Body of pancreas (tissue), 4 donors: ENCODE results near the gene EXOC2. TPM values are rescaled to one million over a fixed set of nuclear protein-coding genes. Genes with fewer than 3 reads are reported as not detected.

ENCODE experiments used
- ATAC-seq: fragments of 150-250 bp; one replicate; pipeline ENCODE4 v1.9.1; 2016
- DNase-seq, 4 donors: peaks; one replicate each; pipeline ENCODE4 v3.0.0-alpha.2; 2019
- H3K27ac ChIP-seq, 4 donors: fragments of 200-600 bp; sonication (generic); 1 replicate in 3 of 4; 2 replicates in 1 of 4; pipeline versions ENCODE4 v1.5.1 to v1.6.1; 2016 to 2019; ENCODE audit warnings: mild to moderate bottlenecking in 1 of 4, mixed read lengths in 1 of 4, moderate library complexity in 1 of 4
- H3K27me3 ChIP-seq, 2 donors: fragments of 200-600 bp; sonication (generic); one replicate each; pipeline ENCODE4 v1.6.0; 2016; ENCODE audit warnings: mild to moderate bottlenecking in 1 of 2
- H3K36me3 ChIP-seq, 2 donors: fragments of 200-600 bp; sonication (generic); replicated peaks in 1 of 2; 2 replicates each; pipeline ENCODE4 v1.5.1; 2016; ENCODE audit warnings: low read depth in 2 of 2; ENCODE audit not compliant: insufficient read depth in 1 of 2
- H3K4me1 ChIP-seq: fragments of 200-600 bp; sonication (generic); one replicate; pipeline ENCODE4 v1.6.0; 2016
- H3K4me3 ChIP-seq, 2 donors: fragments of 200-600 bp; sonication (generic); 1 replicate in 1 of 2; 2 replicates in 1 of 2; pipeline ENCODE4 v1.5.1; 2016 to 2019
- H3K9me3 ChIP-seq, 3 donors: fragments of 200-600 bp; sonication (generic); 1 replicate in 2 of 3; 2 replicates in 1 of 3; pipeline ENCODE4 v1.5.1; 2016
- CTCF ChIP-seq, 7 experiments: fragments of 450-650 bp in 4 of 7; fragments of 200-600 bp in 3 of 7; sonication (generic) in 3 of 7; IDR thresholded peaks; one replicate each; pipeline ENCODE4 v1.5.1; 2016 to 2019; ENCODE audit warnings: antibody characterized with exemption in 7 of 7
- POLR2A ChIP-seq, 3 donors: fragments of 450-650 bp; IDR thresholded peaks; one replicate each; pipeline ENCODE4 v1.6.1; 2016; ENCODE audit warnings: antibody characterized with exemption in 3 of 3, mild to moderate bottlenecking in 2 of 3
- WGBS, 2 donors: methylation state at CpG; one replicate each; pipeline ENCODE4 v1.1.5; 2017; 5-methylcytosine and 5-hydroxymethylcytosine counted together
- intact Hi-C: fragments of 100-400 bp; cut with DNase I; formaldehyde crosslinking; loops from one replicate; pipeline ENCODE4 v1.15.1; 2023
- total RNA-seq, 2 donors: library from RNA; depleted of rRNA; stranded (reverse); fragments of >200 nt; gene quantifications; one replicate each; pipeline ENCODE4 v1.1.0, GENCODE V29; 2016

Gene EXOC2
- total RNA-seq, 2 donors from 2014 or later, result 10.5 to 10.6 TPM

GRCh38 chr6:642805-643204 is 50.1 kb downstream of the EXOC2 start:
- Histone ChIP-seq H3K27ac (no peak overlapping the region), H3K9me3 (no peaks in the 10 kb centered on the region), H3K4me1 (no peaks in the 10 kb centered on the region), H3K36me3 (no peaks in the 10 kb centered on the region), H3K4me3 (no peak overlapping the region), H3K27me3 (no peaks in the 10 kb centered on the region)
- intact Hi-C loops, result no loop called here
- TF ChIP-seq CTCF (IDR thresholded peaks at IDR 0.05) (no peak), POLR2A (IDR thresholded peaks at IDR 0.05) (no peak)
- DNase-seq (no peak), ATAC-seq (no peak)

GRCh38 chr6:641225-641985 is 51.5 kb downstream of the EXOC2 start:
- H3K4me1 ChIP-seq, result no peaks in the 10 kb centered on the region
- no peaks in the 10 kb centered on the region for H3K9me3 ChIP-seq
- no peaks in the 10 kb centered on the region for H3K36me3 ChIP-seq
- TF ChIP-seq POLR2A (IDR thresholded peaks at IDR 0.05) (no peak), CTCF (IDR thresholded peaks at IDR 0.05) (no peak)
- WGBS, 2 donors, result 96 to 97% methylated on average over 8 of the region's 8 CpGs
- ATAC-seq, result no peak
- intact Hi-C loops, result no loop called here
- H3K27ac ChIP-seq, result no peak overlapping the region
- no peak overlapping the region for H3K4me3 ChIP-seq
- no peak for DNase-seq
- no peaks in the 10 kb centered on the region for H3K27me3 ChIP-seq

- Histone ChIP-seq H3K27ac (no peak overlapping the region), H3K4me3 (no peak overlapping the region), H3K9me3 (no peaks in the 10 kb centered on the region), H3K4me1 (no peaks in the 10 kb centered on the region), H3K27me3 (no peaks in the 10 kb centered on the region), H3K36me3 (no peaks in the 10 kb centered on the region)
- no peak for TF ChIP-seq POLR2A (IDR thresholded peaks at IDR 0.05)
- TF ChIP-seq CTCF (IDR thresholded peaks at IDR 0.05), result no peak
- ATAC-seq (no peak), DNase-seq (no peak)
- WGBS, 2 donors, result 66 to 80% methylated on average over 5 of the region's 5 CpGs
- intact Hi-C loops, result no loop called here
Measured at GRCh38 chr6:636488-636887, 56.5 kb downstream of the EXOC2 start.

- Histone ChIP-seq H3K4me1 (no peaks in the 10 kb centered on the region), H3K36me3 (peaks cover 0 to 2% of the 10 kb centered on the region in 2 donors), H3K4me3 (no peak overlapping the region), H3K27me3 (no peaks in the 10 kb centered on the region), H3K9me3 (no peaks in the 10 kb centered on the region), H3K27ac (no peak overlapping the region)
- ATAC-seq, result no peak
- no peak for TF ChIP-seq POLR2A (IDR thresholded peaks at IDR 0.05)
- intact Hi-C loops, result no loop called here
- 81 to 82% methylated on average over 5 of the region's 5 CpGs for WGBS, 2 donors
- no peak for DNase-seq
Measured at GRCh38 chr6:635233-635632, 57.7 kb downstream of the EXOC2 start.

GRCh38 chr6:633611-634010 is 59.3 kb downstream of the EXOC2 start:
- intact Hi-C loops, result no loop called here
- Histone ChIP-seq H3K27ac (no peak overlapping the region), H3K4me1 (no peaks in the 10 kb centered on the region), H3K36me3 (peaks cover 0 to 2% of the 10 kb centered on the region in 2 donors), H3K27me3 (no peaks in the 10 kb centered on the region), H3K9me3 (no peaks in the 10 kb centered on the region), H3K4me3 (no peak overlapping the region)
- WGBS, 2 donors, result 90 to 93% methylated on average over 1 of the region's 1 CpG
- DNase-seq (no peak), ATAC-seq (no peak)
- TF ChIP-seq CTCF (IDR thresholded peaks at IDR 0.05) (no peak), POLR2A (IDR thresholded peaks at IDR 0.05) (no peak)
